ENCODE measurements around the gene LAMA5.

- TF ChIP-seq, protein P1, sequence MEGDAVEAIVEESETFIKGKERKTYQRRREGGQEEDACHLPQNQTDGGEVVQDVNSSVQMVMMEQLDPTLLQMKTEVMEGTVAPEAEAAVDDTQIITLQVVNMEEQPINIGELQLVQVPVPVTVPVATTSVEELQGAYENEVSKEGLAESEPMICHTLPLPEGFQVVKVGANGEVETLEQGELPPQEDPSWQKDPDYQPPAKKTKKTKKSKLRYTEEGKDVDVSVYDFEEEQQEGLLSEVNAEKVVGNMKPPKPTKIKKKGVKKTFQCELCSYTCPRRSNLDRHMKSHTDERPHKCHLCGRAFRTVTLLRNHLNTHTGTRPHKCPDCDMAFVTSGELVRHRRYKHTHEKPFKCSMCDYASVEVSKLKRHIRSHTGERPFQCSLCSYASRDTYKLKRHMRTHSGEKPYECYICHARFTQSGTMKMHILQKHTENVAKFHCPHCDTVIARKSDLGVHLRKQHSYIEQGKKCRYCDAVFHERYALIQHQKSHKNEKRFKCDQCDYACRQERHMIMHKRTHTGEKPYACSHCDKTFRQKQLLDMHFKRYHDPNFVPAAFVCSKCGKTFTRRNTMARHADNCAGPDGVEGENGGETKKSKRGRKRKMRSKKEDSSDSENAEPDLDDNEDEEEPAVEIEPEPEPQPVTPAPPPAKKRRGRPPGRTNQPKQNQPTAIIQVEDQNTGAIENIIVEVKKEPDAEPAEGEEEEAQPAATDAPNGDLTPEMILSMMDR (IDR thresholded peaks at IDR 0.05) = no peak
- no peak for TF ChIP-seq EZH2 (IDR thresholded peaks at IDR 0.05; ENCODE audit: borderline replicate concordance, insufficient read depth, low read depth, low read length, poor library complexity, severe bottlenecking)
Measured at GRCh38 chr20:62293111-62293784, 73.9 kb downstream of the LAMA5 start.

Measured in B cell (primary cell).